NCI-H524 (cell line): ENCODE measurements around the gene NPLOC4.
A peak's percentile ranks its signal among the peaks of the same experiment; 100 is the strongest.
"Not testable (repeated sequence)": the region's sequence is repeated elsewhere in the genome, so short reads cannot be mapped to it uniquely, and the experiment has no call there.

ENCODE experiments used
- DNase-seq, 2 experiments: peaks; one replicate each; lab custom pipeline; 2025; lab: John Stamatoyannopoulos, UW

The NPLOC4 gene

GRCh38 chr17:81533339-81534141 lies 103.4 kb downstream of the NPLOC4 start:
- DNase-seq: peak in 1 of 2 experiments; percentile 49

- DNase-seq: no peak
Measured at GRCh38 chr17:81532490-81533287, 104.2 kb downstream of the NPLOC4 start.

- DNase-seq: not testable (repeated sequence)
Measured at GRCh38 chr17:81531998-81532404, 104.9 kb downstream of the NPLOC4 start.

GRCh38 chr17:81531013-81531412 lies 105.9 kb downstream of the NPLOC4 start:
- DNase-seq: not testable (repeated sequence)

GRCh38 chr17:81529437-81529803 lies 107.5 kb downstream of the NPLOC4 start:
- DNase-seq: no peak

- DNase-seq: peak; percentile 47 to 76
Measured at GRCh38 chr17:81528651-81529436, 108.1 kb downstream of the NPLOC4 start.

GRCh38 chr17:81528384-81528650 lies 108.6 kb downstream of the NPLOC4 start:
- DNase-seq: no peak

GRCh38 chr17:81527591-81528383 lies 109.1 kb downstream of the NPLOC4 start, which contains the start of gene FSCN2:
TSS of gene FSCN2 (plus strand) at chr17:81528377. CDS start at chr17:81528532, 155 bp downstream.
- peak in 1 of 2 experiments; percentile 41 for DNase-seq

- no peak for DNase-seq
Measured at GRCh38 chr17:81526662-81527571, 110.0 kb downstream of the NPLOC4 start.

- no peak for DNase-seq
Measured at GRCh38 chr17:81524865-81525159, 112.1 kb downstream of the NPLOC4 start.

- DNase-seq: no peak
Measured at GRCh38 chr17:81524039-81524864, 112.7 kb downstream of the NPLOC4 start.

GRCh38 chr17:81523402-81524038 lies 113.4 kb downstream of the NPLOC4 start:
- peak in 1 of 2 experiments; percentile 63 for DNase-seq

- peak in 1 of 2 experiments; percentile 42 for DNase-seq
Measured at GRCh38 chr17:81522491-81523401, 114.2 kb downstream of the NPLOC4 start.

- peak in 1 of 2 experiments; percentile 33 for DNase-seq
Measured at GRCh38 chr17:81520021-81520901, 116.7 kb downstream of the NPLOC4 start.

- peak in 1 of 2 experiments; percentile 59 for DNase-seq
Measured at GRCh38 chr17:81519284-81520020, 117.5 kb downstream of the NPLOC4 start.

GRCh38 chr17:81518785-81519283 lies 118.1 kb downstream of the NPLOC4 start:
- no peak for DNase-seq
